Smooth muscle cell (in vitro differentiated cells): ENCODE data around the gene CD109. TPM values are rescaled to one million over a fixed set of nuclear protein-coding genes. Genes with fewer than 3 reads are reported as not detected.

Experiments used
- DNase-seq: peaks from one replicate; lab custom pipeline; 2025; ENCODE audit not compliant: unreplicated experiment; lab: John Stamatoyannopoulos, UW
- H2AFZ ChIP-seq: fragments of 200-600 bp; sonication (generic); 2 replicates; pipeline ENCODE4 v1.6.0; 2016; ENCODE audit warnings: antibody characterized with exemption, low read depth, mild to moderate bottlenecking
- H3F3A ChIP-seq: fragments of 200-600 bp; sonication (generic); 2 replicates; pipeline ENCODE4 v1.6.0; 2017; ENCODE audit warnings: antibody characterized with exemption, low read depth
- H3K27ac ChIP-seq: fragments of 200-600 bp; sonication (generic); 2 replicates; pipeline ENCODE4 v1.5.1; 2016; ENCODE audit warnings: low read depth, mild to moderate bottlenecking
- H3K27me3 ChIP-seq: fragments of 200-600 bp; sonication (generic); 2 replicates; pipeline ENCODE4 v1.6.1; 2016; ENCODE audit warnings: low read depth, mild to moderate bottlenecking
- H3K36me3 ChIP-seq: fragments of 200-600 bp; sonication (generic); 2 replicates; pipeline ENCODE4 v1.5.1; 2016; ENCODE audit warnings: low read depth
- H3K4me1 ChIP-seq: fragments of 200-600 bp; sonication (generic); 2 replicates; pipeline ENCODE4 v1.5.1; 2016; ENCODE audit warnings: low read depth
- H3K4me2 ChIP-seq: fragments of 200-600 bp; sonication (generic); 2 replicates; pipeline ENCODE4 v1.6.0; 2016; ENCODE audit warnings: mild to moderate bottlenecking
- H3K4me3 ChIP-seq: fragments of 200-600 bp; sonication (generic); 2 replicates; pipeline ENCODE4 v1.5.1; 2016; ENCODE audit warnings: mild to moderate bottlenecking
- H3K79me2 ChIP-seq: fragments of 200-600 bp; sonication (generic); 2 replicates; pipeline ENCODE4 v1.6.0; 2016; ENCODE audit warnings: low read depth, mild to moderate bottlenecking
- H3K9ac ChIP-seq: fragments of 200-600 bp; sonication (generic); 2 replicates; pipeline ENCODE4 v1.6.0; 2016; ENCODE audit warnings: low read depth
- H3K9me3 ChIP-seq: fragments of 200-600 bp; sonication (generic); replicated peaks from 2 replicates; pipeline ENCODE4 v1.5.1; 2016; ENCODE audit warnings: low read depth
- H4K20me1 ChIP-seq: fragments of 200-600 bp; sonication (generic); 2 replicates; pipeline ENCODE4 v1.6.0; 2016; ENCODE audit warnings: low read depth
- CTCF ChIP-seq: fragments of 200-600 bp; sonication (generic); IDR thresholded peaks from 2 replicates; pipeline ENCODE4 v1.5.1; 2017; ENCODE audit warnings: borderline replicate concordance, mild to moderate bottlenecking, antibody characterized with exemption; ENCODE audit not compliant: insufficient read depth, poor library complexity, severe bottlenecking
- WGBS: methylation state at CpG from one replicate; pipeline ENCODE4 v1.1.7; 2016; ENCODE audit warnings: low lambda C conversion rate; 5-methylcytosine and 5-hydroxymethylcytosine counted together
- polyA plus RNA-seq: library from polyadenylated mRNA; unstranded; fragments of >200 nt; fragmentation: Nextera tagmentation; extraction: Ambion mirVana; gene quantifications from 2 replicates; pipeline ENCODE4 v1.2.1, GENCODE V29; 2016
- total RNA-seq: library from RNA; depleted of rRNA; stranded (reverse); fragments of >200 nt; gene quantifications from 2 replicates; pipeline ENCODE4 v1.2.3, GENCODE V29; 2014

Gene CD109
- total and polyA plus RNA-seq, 2 experiments from 2014 or later, result 7.7 to 28.0 TPM

- no peak overlapping the region for H3K4me3 ChIP-seq
- no peaks in the 10 kb centered on the region for H3K27me3 ChIP-seq
- no peaks in the 10 kb centered on the region for H3K79me2 ChIP-seq
- WGBS, result 83% methylated on average over 6 of the region's 6 CpGs
- H3K4me2 ChIP-seq, result no peak overlapping the region
- no peaks in the 10 kb centered on the region for H3K36me3 ChIP-seq
- H2AFZ ChIP-seq, result no peak overlapping the region
- H3K27ac ChIP-seq, result no peak overlapping the region
- no peak for TF ChIP-seq CTCF
- no peaks in the 10 kb centered on the region for H3K4me1 ChIP-seq
- no peaks in the 10 kb centered on the region for H3K9me3 ChIP-seq
- DNase-seq, result no peak
- no peak overlapping the region for H3K9ac ChIP-seq
- peaks cover 1% of the 10 kb centered on the region for H3F3A ChIP-seq
- no peaks in the 10 kb centered on the region for H4K20me1 ChIP-seq
Measured at GRCh38 chr6:73797861-73798260, 101.9 kb downstream of the CD109 start.

GRCh38 chr6:73798592-73798991 lies 102.6 kb downstream of the CD109 start:
- Histone ChIP-seq H2AFZ (no peak overlapping the region), H3K36me3 (no peaks in the 10 kb centered on the region), H4K20me1 (no peaks in the 10 kb centered on the region), H3K9ac (no peak overlapping the region), H3K4me1 (peaks cover 7% of the 10 kb centered on the region), H3F3A (peaks cover 5% of the 10 kb centered on the region), H3K27me3 (no peaks in the 10 kb centered on the region), H3K27ac (no peak overlapping the region), H3K9me3 (no peaks in the 10 kb centered on the region), H3K4me2 (no peak overlapping the region), H3K79me2 (no peaks in the 10 kb centered on the region), H3K4me3 (no peak overlapping the region)
- WGBS, result 70% methylated on average over 2 of the region's 2 CpGs
- no peak for TF ChIP-seq CTCF
- DNase-seq, result no peak

- Histone ChIP-seq H3K4me1 (peaks cover 14% of the 10 kb centered on the region), H2AFZ (no peak overlapping the region), H3K27me3 (no peaks in the 10 kb centered on the region), H3K36me3 (no peaks in the 10 kb centered on the region), H3K79me2 (no peaks in the 10 kb centered on the region), H4K20me1 (no peaks in the 10 kb centered on the region), H3K4me3 (no peak overlapping the region), H3K9me3 (no peaks in the 10 kb centered on the region), H3K9ac (no peak overlapping the region), H3F3A (peaks cover 13% of the 10 kb centered on the region), H3K4me2 (no peak overlapping the region), H3K27ac (no peak overlapping the region)
- WGBS, result 96% methylated on average over 1 of the region's 1 CpG
- no peak for DNase-seq
- no peak for TF ChIP-seq CTCF
Measured at GRCh38 chr6:73800997-73801396, 105.0 kb downstream of the CD109 start.

GRCh38 chr6:73801652-73802268 lies 105.8 kb downstream of the CD109 start:
- peaks cover 13% of the 10 kb centered on the region for H3F3A ChIP-seq
- no peak overlapping the region for H2AFZ ChIP-seq
- no peaks in the 10 kb centered on the region for H3K36me3 ChIP-seq
- no peaks in the 10 kb centered on the region for H3K27me3 ChIP-seq
- no peak overlapping the region for H3K4me3 ChIP-seq
- H3K9ac ChIP-seq, result no peak overlapping the region
- H3K27ac ChIP-seq, result no peak overlapping the region
- H3K4me1 ChIP-seq, result peaks cover 14% of the 10 kb centered on the region
- TF ChIP-seq CTCF, result no peak
- H3K9me3 ChIP-seq, result no peaks in the 10 kb centered on the region
- no peak overlapping the region for H3K4me2 ChIP-seq
- H3K79me2 ChIP-seq, result no peaks in the 10 kb centered on the region
- WGBS, result 96% methylated on average over 1 of the region's 1 CpG
- no peaks in the 10 kb centered on the region for H4K20me1 ChIP-seq
- no peak for DNase-seq
